ENCODE data around the gene MDC1. TPM values are rescaled to one million over a fixed set of nuclear protein-coding genes. Genes with fewer than 3 reads are reported as not detected.
A peak's percentile ranks its signal among the peaks of the same experiment; 100 is the strongest.

Gene MDC1
- total RNA-seq, 1 experiment from 2014 or later = 53.4 TPM

DNA sequence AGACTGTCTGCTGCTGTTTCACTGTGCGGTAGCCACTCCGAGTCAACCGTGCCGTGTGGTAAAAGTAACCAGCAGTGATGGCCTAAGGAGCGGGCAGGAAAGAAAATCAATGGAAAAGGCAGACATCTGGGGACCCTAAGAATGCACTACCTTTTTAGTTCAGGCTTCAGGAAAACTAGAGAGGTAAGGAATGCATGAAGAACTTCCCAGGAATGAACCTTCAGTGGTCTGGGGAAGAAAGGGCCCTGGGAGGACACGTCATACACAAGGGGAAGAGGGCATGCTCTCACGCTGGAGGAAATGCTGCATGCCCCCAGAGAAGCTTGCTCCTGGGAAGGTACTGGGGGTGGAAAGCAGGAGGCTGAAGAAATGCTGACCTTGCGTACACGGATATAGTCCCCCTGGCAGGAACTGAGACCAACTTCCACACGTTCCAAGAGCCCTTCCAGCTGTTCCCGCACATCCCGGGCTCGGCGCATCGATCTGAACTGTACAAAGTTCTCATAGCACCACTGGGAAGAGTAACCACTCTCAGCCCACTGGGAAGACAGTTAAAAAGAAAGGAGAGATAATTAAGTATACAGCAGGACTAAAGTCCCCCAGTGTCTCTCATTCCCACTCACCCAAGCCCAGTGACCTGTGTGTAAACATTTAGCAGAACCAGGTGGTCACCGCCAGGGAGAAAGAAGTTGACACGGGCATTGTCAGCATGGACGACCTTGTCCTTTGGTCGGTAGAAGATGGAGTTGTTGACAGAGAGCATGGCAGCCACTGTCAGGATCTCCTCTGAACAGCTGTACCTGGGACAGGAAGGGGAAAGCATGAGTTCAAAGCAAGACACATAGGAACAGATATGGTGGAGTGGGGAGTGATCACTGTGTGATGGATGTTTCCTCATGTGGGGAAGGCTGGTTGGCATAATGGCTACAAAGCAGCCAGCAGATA lies 62.0 kb downstream of the MDC1 start:
- H3K4me1 ChIP-seq (ENCODE audit: insufficient read depth, low read length, poor library complexity, severe bottlenecking) = no peaks in the 10 kb centered on the region
- TSS peak; percentile 36 for BruUV-seq (replicated peaks)
- no peak overlapping the region for H3K4me3 ChIP-seq (ENCODE audit: low read depth, low read length, poor library complexity, severe bottlenecking)
- DNase-seq (ENCODE audit: low spot score) = no peak
- intact Hi-C loops (cut with micrococcal nuclease; ENCODE audit: unreplicated experiment) = no loop called here
- peaks cover 71% of the 10 kb centered on the region for H3K36me3 ChIP-seq (ENCODE audit: insufficient read depth, low read length, poor library complexity, severe bottlenecking)
- no peak for TF ChIP-seq EZH2 (IDR thresholded peaks at IDR 0.05; ENCODE audit: borderline replicate concordance, low read depth, low read length, poor library complexity, severe bottlenecking)
- TF ChIP-seq, protein P1, sequence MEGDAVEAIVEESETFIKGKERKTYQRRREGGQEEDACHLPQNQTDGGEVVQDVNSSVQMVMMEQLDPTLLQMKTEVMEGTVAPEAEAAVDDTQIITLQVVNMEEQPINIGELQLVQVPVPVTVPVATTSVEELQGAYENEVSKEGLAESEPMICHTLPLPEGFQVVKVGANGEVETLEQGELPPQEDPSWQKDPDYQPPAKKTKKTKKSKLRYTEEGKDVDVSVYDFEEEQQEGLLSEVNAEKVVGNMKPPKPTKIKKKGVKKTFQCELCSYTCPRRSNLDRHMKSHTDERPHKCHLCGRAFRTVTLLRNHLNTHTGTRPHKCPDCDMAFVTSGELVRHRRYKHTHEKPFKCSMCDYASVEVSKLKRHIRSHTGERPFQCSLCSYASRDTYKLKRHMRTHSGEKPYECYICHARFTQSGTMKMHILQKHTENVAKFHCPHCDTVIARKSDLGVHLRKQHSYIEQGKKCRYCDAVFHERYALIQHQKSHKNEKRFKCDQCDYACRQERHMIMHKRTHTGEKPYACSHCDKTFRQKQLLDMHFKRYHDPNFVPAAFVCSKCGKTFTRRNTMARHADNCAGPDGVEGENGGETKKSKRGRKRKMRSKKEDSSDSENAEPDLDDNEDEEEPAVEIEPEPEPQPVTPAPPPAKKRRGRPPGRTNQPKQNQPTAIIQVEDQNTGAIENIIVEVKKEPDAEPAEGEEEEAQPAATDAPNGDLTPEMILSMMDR (conservative IDR thresholded peaks at IDR 0.05; ENCODE audit: low read depth, low read length) = no peak
- ChIA-PET POLR2A (ENCODE audit: low non-redundant PET) (no interaction called here), CTCF (no interaction called here)
- no peaks in the 10 kb centered on the region for H3K9me3 ChIP-seq (ENCODE audit: low read depth, low read length, poor library complexity, severe bottlenecking)
- no peaks in the 10 kb centered on the region for H3K27me3 ChIP-seq (replicated peaks; ENCODE audit: insufficient read depth, low read depth, low read length, poor library complexity)
- no peak overlapping the region for H3K27ac ChIP-seq (ENCODE audit: low read depth, low read length, poor library complexity, severe bottlenecking)

DNA sequence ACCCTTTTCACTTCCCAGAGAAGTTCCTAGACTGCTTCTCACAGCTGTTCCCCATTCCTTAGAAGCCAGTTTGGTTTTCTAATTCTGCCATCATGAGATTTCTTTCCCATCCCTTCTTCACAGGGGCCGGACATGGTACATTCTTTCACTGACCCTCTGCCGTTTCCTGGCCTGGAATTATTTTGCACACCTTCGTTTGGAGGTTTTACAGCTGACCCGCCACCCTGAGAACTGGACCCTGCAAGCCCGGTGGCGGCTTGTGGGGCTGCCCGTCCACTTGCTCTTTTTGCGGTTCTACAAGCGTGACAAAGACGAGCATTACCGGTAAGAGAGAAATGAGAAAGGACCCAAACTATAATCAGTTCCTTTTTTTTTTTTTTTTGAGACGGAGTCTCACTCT lies 65.9 kb downstream of the MDC1 start:
- peaks cover 10% of the 10 kb centered on the region for H3K4me1 ChIP-seq (ENCODE audit: insufficient read depth, low read length, poor library complexity, severe bottlenecking)
- no peak overlapping the region for H3K4me3 ChIP-seq (ENCODE audit: low read depth, low read length, poor library complexity, severe bottlenecking)
- H3K27me3 ChIP-seq (replicated peaks; ENCODE audit: insufficient read depth, low read depth, low read length, poor library complexity) = no peaks in the 10 kb centered on the region
- intact Hi-C loops (cut with micrococcal nuclease; ENCODE audit: unreplicated experiment) = no loop called here
- BruUV-seq (replicated peaks) = no TSS peak
- ChIA-PET POLR2A (ENCODE audit: low non-redundant PET) (interaction anchor here (0.7 kb wide), 1 partner anchor 255 kb away, joined by 3 read pairs; no protein-coding TSS in a partner anchor), CTCF (no interaction called here)
- no peak for DNase-seq (ENCODE audit: low spot score)
- H3K36me3 ChIP-seq (ENCODE audit: insufficient read depth, low read length, poor library complexity, severe bottlenecking) = peaks cover 54% of the 10 kb centered on the region
- TF ChIP-seq, protein P1 (conservative IDR thresholded peaks at IDR 0.05; ENCODE audit: low read depth, low read length) = no peak
- no peak for TF ChIP-seq EZH2 (IDR thresholded peaks at IDR 0.05; ENCODE audit: borderline replicate concordance, low read depth, low read length, poor library complexity, severe bottlenecking)
- no peak overlapping the region for H3K27ac ChIP-seq (ENCODE audit: low read depth, low read length, poor library complexity, severe bottlenecking)
- no peaks in the 10 kb centered on the region for H3K9me3 ChIP-seq (ENCODE audit: low read depth, low read length, poor library complexity, severe bottlenecking)

Other genes with a start within 250 kb of the MDC1 start
- gene HLA-E, start 227.8 kb downstream of the MDC1 start, total RNA-seq (2021) = 36.9 and 41.1 TPM in 2 replicates
- gene GNL1, start 160.8 kb downstream of the MDC1 start, total RNA-seq (2021) = 93.2 and 101 TPM in 2 replicates
- 49.9 and 53.0 TPM in 2 replicates for gene PRR3, start 160.0 kb downstream of the MDC1 start, total RNA-seq (2021)
- 109 and 119 TPM in 2 replicates for gene ABCF1, start 145.8 kb downstream of the MDC1 start, total RNA-seq (2021)
- 121 and 129 TPM in 2 replicates for gene PPP1R10, start 100.0 kb downstream of the MDC1 start, total RNA-seq (2021)
- 70.3 and 70.4 TPM in 2 replicates for gene MRPS18B, start 99.4 kb downstream of the MDC1 start, total RNA-seq (2021)
- 31.7 and 33.0 TPM in 2 replicates for gene ATAT1, start 90.4 kb downstream of the MDC1 start, total RNA-seq (2021)
- gene C6orf136, start 70.1 kb downstream of the MDC1 start, total RNA-seq (2021) = 25.0 and 35.9 TPM in 2 replicates
- gene DHX16, start 44.3 kb downstream of the MDC1 start, total RNA-seq (2021) = 44.7 and 46.4 TPM in 2 replicates
- 49.3 and 50.3 TPM in 2 replicates for gene PPP1R18, start 30.6 kb downstream of the MDC1 start, total RNA-seq (2021)
- gene NRM, start 26.3 kb downstream of the MDC1 start, total RNA-seq (2021) = 49.8 and 54.4 TPM in 2 replicates
- gene TUBB, start 3.1 kb upstream of the MDC1 start, total RNA-seq (2021) = 1,864 and 1,936 TPM in 2 replicates
- gene FLOT1, start 25.4 kb upstream of the MDC1 start, total RNA-seq (2021) = 116 and 120 TPM in 2 replicates
- 33.5 and 34.6 TPM in 2 replicates for gene IER3, start 27.3 kb upstream of the MDC1 start, total RNA-seq (2021)
- gene DDR1, start 167.2 kb upstream of the MDC1 start, total RNA-seq (2021) = 48.0 and 57.9 TPM in 2 replicates
- gene GTF2H4, start 190.9 kb upstream of the MDC1 start, total RNA-seq (2021) = 42.6 and 45.9 TPM in 2 replicates
- gene VARS2, start 197.0 kb upstream of the MDC1 start, total RNA-seq (2021) = 48.4 and 53.4 TPM in 2 replicates
- gene SFTA2, start 214.9 kb upstream of the MDC1 start, total RNA-seq (2021) = not detected in 2 replicates
- not detected in 2 replicates for gene MUCL3, start 223.7 kb upstream of the MDC1 start, total RNA-seq (2021)

All from A673 (cell line).